Activated CD4-positive, alpha-beta T cell treated with anti-CD3 and anti-CD28 coated beads, Interleukin-2, amount 50 U/mL, for 48 hours (primary cell): ENCODE data around the gene B3GNT2.
"Not testable (repeated sequence)": the region's sequence is repeated elsewhere in the genome, so short reads cannot be mapped to it uniquely, and the experiment has no call there.

Source experiments
- DNase-seq, 2 experiments: peaks; one replicate each; pipeline ENCODE4 v3.0.0-alpha.2; 2020

The B3GNT2 gene

GRCh38 chr2:62186156-62186905 lies 9.6 kb upstream of the B3GNT2 start:
- no peak for DNase-seq

GRCh38 chr2:62187246-62187645 lies 8.7 kb upstream of the B3GNT2 start:
- no peak for DNase-seq

GRCh38 chr2:62188416-62188815 lies 7.5 kb upstream of the B3GNT2 start:
- DNase-seq: no peak

- DNase-seq: no peak
These were observed 6.7 kb upstream of the B3GNT2 start for GRCh38 chr2:62189196-62189595.

GRCh38 chr2:62192811-62193210 lies 3.1 kb upstream of the B3GNT2 start:
- no peak for DNase-seq

- no peak for DNase-seq
These were observed 1.1 kb upstream of the B3GNT2 start for GRCh38 chr2:62194558-62195420.

GRCh38 chr2:62196278-62196901 lies 475 bp downstream of the B3GNT2 start:
- DNase-seq: peak; percentile 65 to 67

GRCh38 chr2:62197011-62197924 lies 1.4 kb downstream of the B3GNT2 start:
- DNase-seq: peak; percentile 27 to 42

GRCh38 chr2:62197925-62198633 lies 2.2 kb downstream of the B3GNT2 start:
- DNase-seq: no peak

- DNase-seq: not testable (repeated sequence)
These were observed 2.9 kb downstream of the B3GNT2 start for GRCh38 chr2:62198854-62199253.

- no peak for DNase-seq
These were observed 3.6 kb downstream of the B3GNT2 start for GRCh38 chr2:62199392-62200125.

GRCh38 chr2:62200291-62200841 lies 4.5 kb downstream of the B3GNT2 start:
- DNase-seq: no peak

- no peak for DNase-seq
These were observed 5.0 kb downstream of the B3GNT2 start for GRCh38 chr2:62200868-62201267.

GRCh38 chr2:62201307-62201706 lies 5.4 kb downstream of the B3GNT2 start:
- no peak for DNase-seq

- DNase-seq: no peak
These were observed 6.3 kb downstream of the B3GNT2 start for GRCh38 chr2:62202019-62202722.

- DNase-seq: no peak
These were observed 6.8 kb downstream of the B3GNT2 start for GRCh38 chr2:62202729-62203128.

- no peak for DNase-seq
These were observed 7.5 kb downstream of the B3GNT2 start for GRCh38 chr2:62203459-62203858.

- no peak for DNase-seq
These were observed 9.1 kb downstream of the B3GNT2 start for GRCh38 chr2:62204998-62205496.

- DNase-seq: no peak
These were observed 9.6 kb downstream of the B3GNT2 start for GRCh38 chr2:62205554-62205953.

- no peak for DNase-seq
These were observed 10.1 kb downstream of the B3GNT2 start for GRCh38 chr2:62206024-62206423.
